GM12801 (cell line): ENCODE data around the gene CUX1.

ENCODE experiments used
- CTCF ChIP-seq: IDR thresholded peaks from one replicate; pipeline ENCODE4 v1.5.1; 2011; ENCODE audit warnings: control low read depth; ENCODE audit not compliant: insufficient read length; ENCODE audit errors: extremely low read depth

Gene CUX1

GRCh38 chr7:101940151-101940550 is 122.7 kb downstream of the CUX1 start:
- TF ChIP-seq CTCF, result no peak

GRCh38 chr7:101940830-101941229 is 123.4 kb downstream of the CUX1 start:
- TF ChIP-seq CTCF, result no peak

GRCh38 chr7:101941481-101942383 is 124.3 kb downstream of the CUX1 start:
- no peak for TF ChIP-seq CTCF

- no peak for TF ChIP-seq CTCF
Measured at GRCh38 chr7:101942603-101943210, 125.3 kb downstream of the CUX1 start.

- TF ChIP-seq CTCF, result no peak
Measured at GRCh38 chr7:101943306-101943705, 125.9 kb downstream of the CUX1 start.

- TF ChIP-seq CTCF, result no peak
Measured at GRCh38 chr7:101943889-101944600, 126.6 kb downstream of the CUX1 start.

GRCh38 chr7:101944611-101945010 is 127.2 kb downstream of the CUX1 start:
- TF ChIP-seq CTCF, result no peak
